Measurements from ENCODE around the gene LAMA3.
A peak's percentile ranks its signal among the peaks of the same experiment; 100 is the strongest.

Gene LAMA3

GRCh38 chr18:23970161-23971096 is 281.2 kb downstream of the LAMA3 start:
- H3K9me3 Mint-ChIP-seq: no peaks in the 10 kb centered on the region
- ATAC-seq (peak; percentile 67), DNase-seq (ENCODE audit: low spot score in 2 of 2) (no peak)
- H3K36me3 Mint-ChIP-seq: peaks cover 3% of the 10 kb centered on the region
- peak overlapping the region; percentile 93 for H3K27ac Mint-ChIP-seq
- peaks cover 77% of the 10 kb centered on the region for H3K4me1 Mint-ChIP-seq
- peak overlapping the region; percentile 48 for H3K4me3 Mint-ChIP-seq

GRCh38 chr18:23971097-23971440 is 281.8 kb downstream of the LAMA3 start:
- peaks cover 71% of the 10 kb centered on the region for H3K4me1 Mint-ChIP-seq
- H3K27ac Mint-ChIP-seq: peak overlapping the region; percentile 93
- DNase-seq (ENCODE audit: low spot score in 2 of 2) (no peak), ATAC-seq (no peak)
- H3K9me3 Mint-ChIP-seq: no peaks in the 10 kb centered on the region
- H3K36me3 Mint-ChIP-seq: no peaks in the 10 kb centered on the region
- H3K4me3 Mint-ChIP-seq: peak overlapping the region; percentile 48

GRCh38 chr18:23971666-23972230 is 282.5 kb downstream of the LAMA3 start:
- peak overlapping the region; percentile 6 for H3K27ac Mint-ChIP-seq

DNA sequence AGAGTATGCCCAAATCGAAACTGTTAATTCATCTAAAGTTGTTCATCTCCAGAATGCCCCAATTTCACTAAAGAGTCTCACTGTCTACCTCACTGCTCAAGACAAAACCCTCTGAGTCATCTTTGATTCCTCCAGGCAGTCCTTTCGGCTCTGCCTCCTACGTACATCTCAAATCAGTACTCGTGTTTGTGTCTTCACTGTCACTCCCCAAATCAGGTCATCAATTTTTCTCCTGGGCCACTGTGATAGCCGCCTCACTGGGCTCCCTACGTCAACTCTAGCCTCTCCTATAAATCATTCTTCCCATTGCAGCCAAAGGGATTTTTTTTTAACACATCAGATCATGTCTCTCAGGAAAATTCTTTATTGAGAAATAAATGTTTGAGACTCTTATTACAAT is 283.2 kb downstream of the LAMA3 start:
- ATAC-seq (peak; percentile 96), DNase-seq (ENCODE audit: low spot score in 2 of 2) (peak in 1 of 2 donors; percentile 68)
- H3K36me3 Mint-ChIP-seq: no peaks in the 10 kb centered on the region
- H3K27ac Mint-ChIP-seq: peak overlapping the region; percentile 6
- peaks cover 74% of the 10 kb centered on the region for H3K4me1 Mint-ChIP-seq
- H3K9me3 Mint-ChIP-seq: peaks cover 4% of the 10 kb centered on the region
- peak overlapping the region; percentile 8 for H3K4me3 Mint-ChIP-seq

More at GRCh38 chr18:23971666-23972230, 282.5 kb downstream of the LAMA3 start:
- DNase-seq (ENCODE audit: low spot score in 2 of 2) (no peak), ATAC-seq (no peak)
- Mint-ChIP-seq H3K4me1 (peaks cover 75% of the 10 kb centered on the region), H3K9me3 (peaks cover 2% of the 10 kb centered on the region), H3K36me3 (no peaks in the 10 kb centered on the region), H3K4me3 (peak overlapping the region; percentile 8)

DNA sequence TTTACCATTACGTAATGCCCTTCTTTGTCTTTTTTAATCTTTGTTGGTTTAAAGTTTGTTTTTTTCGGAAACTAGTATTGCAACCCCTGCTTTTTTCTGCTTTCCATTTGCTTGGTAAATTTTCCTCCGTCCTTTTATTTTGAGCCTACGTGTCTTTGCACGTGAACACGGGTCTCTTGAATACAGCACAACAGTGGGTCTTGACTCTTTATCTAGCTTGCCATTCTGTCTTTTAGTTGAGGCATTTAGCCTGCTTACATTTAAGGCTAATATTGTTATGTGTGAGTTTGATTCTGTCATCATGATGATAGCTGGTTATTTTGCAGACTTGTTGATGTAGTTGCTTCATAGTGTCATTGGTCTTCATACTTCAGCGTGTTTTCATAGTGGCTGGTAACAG is 287.9 kb downstream of the LAMA3 start:
- no peak for ATAC-seq
- peaks cover 4% of the 10 kb centered on the region for H3K9me3 Mint-ChIP-seq
- H3K4me3 Mint-ChIP-seq: no peak overlapping the region
- H3K36me3 Mint-ChIP-seq: no peaks in the 10 kb centered on the region
- DNase-seq (ENCODE audit: low spot score in 2 of 2): no peak
- H3K4me1 Mint-ChIP-seq: peaks cover 49% of the 10 kb centered on the region
- no peak overlapping the region for H3K27ac Mint-ChIP-seq

GRCh38 chr18:23977719-23978483 is 288.6 kb downstream of the LAMA3 start:
- DNase-seq (ENCODE audit: low spot score in 2 of 2) (no peak), ATAC-seq (peak; percentile 51)
- H3K9me3 Mint-ChIP-seq: peaks cover 4% of the 10 kb centered on the region
- no peaks in the 10 kb centered on the region for H3K36me3 Mint-ChIP-seq
- peaks cover 50% of the 10 kb centered on the region for H3K4me1 Mint-ChIP-seq
- peak overlapping the region; percentile 82 for H3K27ac Mint-ChIP-seq
- H3K4me3 Mint-ChIP-seq: peak overlapping the region; percentile 37

- no peaks in the 10 kb centered on the region for H3K36me3 Mint-ChIP-seq
- H3K4me3 Mint-ChIP-seq: no peak overlapping the region
- H3K4me1 Mint-ChIP-seq: peaks cover 46% of the 10 kb centered on the region
These were observed 292.2 kb downstream of the LAMA3 start for GRCh38 chr18:23981369-23981980.

DNA sequence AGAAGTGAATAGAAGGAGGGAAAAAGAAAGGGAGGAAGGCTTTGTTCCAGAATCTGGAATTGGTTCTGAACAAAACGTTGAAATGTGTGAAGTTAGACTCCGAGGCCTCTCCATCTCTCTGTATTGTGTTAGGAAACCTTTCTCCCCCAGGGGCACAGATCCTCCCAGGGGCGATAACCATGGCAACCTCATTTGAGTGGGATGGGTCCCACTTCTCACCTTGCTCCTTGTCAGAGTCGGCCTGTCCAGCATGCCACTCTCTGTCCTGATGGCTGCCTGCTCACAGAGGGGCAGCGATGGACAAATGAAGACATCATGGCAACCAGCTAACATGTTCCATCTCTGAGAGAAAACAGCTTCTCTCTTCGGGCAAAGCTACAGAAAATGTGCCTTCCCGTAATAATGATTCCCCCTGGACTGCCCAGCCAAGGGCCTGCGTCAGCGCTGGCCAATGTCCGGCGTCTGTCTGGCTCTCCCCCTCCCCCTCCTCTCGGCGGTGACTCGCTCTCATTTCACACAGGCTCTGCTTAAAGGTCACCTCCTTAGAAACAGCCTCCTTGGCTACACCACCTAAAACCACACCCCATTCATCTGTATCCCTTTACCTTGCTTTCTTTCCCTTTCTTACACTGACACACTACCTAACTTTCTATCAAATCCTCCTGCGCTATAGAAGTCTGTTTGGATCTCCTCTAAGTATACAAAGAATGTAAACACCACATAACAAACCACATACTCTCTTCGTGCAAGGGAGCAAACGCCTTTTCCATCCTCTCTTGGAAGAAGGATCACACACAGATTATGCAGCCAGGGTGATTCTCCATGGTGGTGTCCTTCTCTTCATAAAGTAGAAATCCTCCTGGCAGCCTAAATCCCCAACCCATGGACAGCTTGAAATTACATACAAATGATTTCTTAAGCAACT is 293.2 kb downstream of the LAMA3 start:
- peaks cover 47% of the 10 kb centered on the region for H3K4me1 Mint-ChIP-seq
- H3K27ac Mint-ChIP-seq: no peak overlapping the region
- no peak overlapping the region for H3K4me3 Mint-ChIP-seq
- ATAC-seq: no peak
- no peaks in the 10 kb centered on the region for H3K9me3 Mint-ChIP-seq
- H3K36me3 Mint-ChIP-seq: no peaks in the 10 kb centered on the region
- DNase-seq (ENCODE audit: low spot score in 2 of 2): peak in 1 of 2 donors; percentile 38

More at GRCh38 chr18:23981369-23981980, 292.2 kb downstream of the LAMA3 start:
- DNase-seq (ENCODE audit: low spot score in 2 of 2): peak in 1 of 2 donors; percentile 42
- H3K9me3 Mint-ChIP-seq: peaks cover 2% of the 10 kb centered on the region
- peak; percentile 31 for ATAC-seq
- H3K27ac Mint-ChIP-seq: no peak overlapping the region

- DNase-seq (ENCODE audit: low spot score in 2 of 2) (peak in 1 of 2 donors; percentile 33), ATAC-seq (no peak)
- H3K4me3 Mint-ChIP-seq: no peak overlapping the region
- no peaks in the 10 kb centered on the region for H3K36me3 Mint-ChIP-seq
- peaks cover 43% of the 10 kb centered on the region for H3K4me1 Mint-ChIP-seq
- no peaks in the 10 kb centered on the region for H3K9me3 Mint-ChIP-seq
- H3K27ac Mint-ChIP-seq: no peak overlapping the region
These were observed 293.9 kb downstream of the LAMA3 start for GRCh38 chr18:23983112-23983511.

- Mint-ChIP-seq H3K4me3 (peak overlapping the region; percentile 10), H3K27ac (peak overlapping the region; percentile 18), H3K4me1 (peaks cover 64% of the 10 kb centered on the region), H3K36me3 (no peaks in the 10 kb centered on the region), H3K9me3 (no peaks in the 10 kb centered on the region)
- peak; percentile 94 for ATAC-seq
- peak in 1 of 2 donors; percentile 54 for DNase-seq (ENCODE audit: low spot score in 2 of 2)
These were observed 297.5 kb downstream of the LAMA3 start for GRCh38 chr18:23986600-23987359.

- Mint-ChIP-seq H3K36me3 (no peaks in the 10 kb centered on the region), H3K27ac (no peak overlapping the region), H3K4me3 (peak overlapping the region; percentile 12), H3K9me3 (no peaks in the 10 kb centered on the region), H3K4me1 (peaks cover 64% of the 10 kb centered on the region)
- DNase-seq (ENCODE audit: low spot score in 2 of 2) (no peak), ATAC-seq (no peak)
These were observed 301.5 kb downstream of the LAMA3 start for GRCh38 chr18:23990474-23991410.

DNA sequence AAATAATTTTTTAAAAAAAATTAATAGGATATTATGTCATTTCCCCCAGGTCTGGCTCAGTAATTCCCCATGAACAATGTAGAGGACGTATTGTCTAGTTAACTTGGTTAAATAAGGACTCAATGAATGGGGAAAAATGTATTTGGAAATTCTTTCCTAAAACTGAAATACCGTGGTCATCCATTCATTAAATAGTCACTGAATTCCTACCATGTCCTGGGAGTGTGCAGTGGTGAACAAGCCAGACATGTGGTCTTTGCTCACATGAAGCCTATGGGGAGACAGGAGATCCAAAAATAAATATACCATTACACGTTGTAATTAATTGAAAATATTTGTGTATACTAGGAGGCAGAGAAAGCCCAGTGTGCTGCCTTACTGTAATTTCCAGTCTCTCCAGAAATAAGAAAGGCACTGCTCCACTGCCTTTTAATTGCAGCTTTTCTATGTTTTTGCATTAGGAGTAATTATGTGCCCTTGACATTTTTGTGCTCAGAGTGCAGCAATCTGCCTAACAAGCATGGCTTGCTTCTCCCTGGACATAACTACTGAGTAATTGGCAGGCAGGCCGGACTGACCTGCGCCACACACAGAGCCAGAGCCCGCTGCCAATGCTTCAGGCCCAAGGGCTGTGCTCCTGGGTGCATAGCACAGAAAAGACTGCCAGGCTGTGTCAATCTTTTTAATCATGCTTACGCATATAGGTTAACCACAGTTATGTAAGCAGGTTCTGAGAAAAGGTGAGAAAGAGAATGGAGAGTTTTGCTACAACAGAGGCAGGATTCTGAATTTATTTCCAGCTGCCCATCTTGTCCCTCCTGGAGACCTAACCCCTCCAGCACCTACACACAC is 303.1 kb downstream of the LAMA3 start:
- Mint-ChIP-seq H3K4me1 (peaks cover 48% of the 10 kb centered on the region), H3K4me3 (peak overlapping the region; percentile 66), H3K36me3 (no peaks in the 10 kb centered on the region), H3K9me3 (no peaks in the 10 kb centered on the region), H3K27ac (peak overlapping the region; percentile 61)
- peak; percentile 96 for ATAC-seq
- peak in 1 of 2 donors; percentile 72 for DNase-seq (ENCODE audit: low spot score in 2 of 2)
